ENCODE measurements around the gene CD244. TPM values are rescaled to one million over a fixed set of nuclear protein-coding genes. Genes with fewer than 3 reads are reported as not detected.

The CD244 gene
- polyA plus RNA-seq, 2 of the 4 experiments (the other 2 are of a cell fraction) = 0.03 TPM; not detected in 1

- no peak for TF ChIP-seq RAD21 (conservative IDR thresholded peaks at IDR 0.05 in 1 of 2, IDR thresholded peaks at IDR 0.05 in 1 of 2)
- TF ChIP-seq, protein P1, sequence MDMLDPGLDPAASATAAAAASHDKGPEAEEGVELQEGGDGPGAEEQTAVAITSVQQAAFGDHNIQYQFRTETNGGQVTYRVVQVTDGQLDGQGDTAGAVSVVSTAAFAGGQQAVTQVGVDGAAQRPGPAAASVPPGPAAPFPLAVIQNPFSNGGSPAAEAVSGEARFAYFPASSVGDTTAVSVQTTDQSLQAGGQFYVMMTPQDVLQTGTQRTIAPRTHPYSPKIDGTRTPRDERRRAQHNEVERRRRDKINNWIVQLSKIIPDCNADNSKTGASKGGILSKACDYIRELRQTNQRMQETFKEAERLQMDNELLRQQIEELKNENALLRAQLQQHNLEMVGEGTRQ (IDR thresholded peaks at IDR 0.05) = no peak
- TF ChIP-seq, protein P2, sequence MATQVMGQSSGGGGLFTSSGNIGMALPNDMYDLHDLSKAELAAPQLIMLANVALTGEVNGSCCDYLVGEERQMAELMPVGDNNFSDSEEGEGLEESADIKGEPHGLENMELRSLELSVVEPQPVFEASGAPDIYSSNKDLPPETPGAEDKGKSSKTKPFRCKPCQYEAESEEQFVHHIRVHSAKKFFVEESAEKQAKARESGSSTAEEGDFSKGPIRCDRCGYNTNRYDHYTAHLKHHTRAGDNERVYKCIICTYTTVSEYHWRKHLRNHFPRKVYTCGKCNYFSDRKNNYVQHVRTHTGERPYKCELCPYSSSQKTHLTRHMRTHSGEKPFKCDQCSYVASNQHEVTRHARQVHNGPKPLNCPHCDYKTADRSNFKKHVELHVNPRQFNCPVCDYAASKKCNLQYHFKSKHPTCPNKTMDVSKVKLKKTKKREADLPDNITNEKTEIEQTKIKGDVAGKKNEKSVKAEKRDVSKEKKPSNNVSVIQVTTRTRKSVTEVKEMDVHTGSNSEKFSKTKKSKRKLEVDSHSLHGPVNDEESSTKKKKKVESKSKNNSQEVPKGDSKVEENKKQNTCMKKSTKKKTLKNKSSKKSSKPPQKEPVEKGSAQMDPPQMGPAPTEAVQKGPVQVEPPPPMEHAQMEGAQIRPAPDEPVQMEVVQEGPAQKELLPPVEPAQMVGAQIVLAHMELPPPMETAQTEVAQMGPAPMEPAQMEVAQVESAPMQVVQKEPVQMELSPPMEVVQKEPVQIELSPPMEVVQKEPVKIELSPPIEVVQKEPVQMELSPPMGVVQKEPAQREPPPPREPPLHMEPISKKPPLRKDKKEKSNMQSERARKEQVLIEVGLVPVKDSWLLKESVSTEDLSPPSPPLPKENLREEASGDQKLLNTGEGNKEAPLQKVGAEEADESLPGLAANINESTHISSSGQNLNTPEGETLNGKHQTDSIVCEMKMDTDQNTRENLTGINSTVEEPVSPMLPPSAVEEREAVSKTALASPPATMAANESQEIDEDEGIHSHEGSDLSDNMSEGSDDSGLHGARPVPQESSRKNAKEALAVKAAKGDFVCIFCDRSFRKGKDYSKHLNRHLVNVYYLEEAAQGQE (IDR thresholded peaks at IDR 0.05) = no peak
- no peak for TF ChIP-seq ZSCAN20 (CRISPR knock-in tag; IDR thresholded peaks at IDR 0.05)
- no peak for TF ChIP-seq GATA3 (IDR thresholded peaks at IDR 0.05; ENCODE audit: borderline replicate concordance)
- no peak for TF ChIP-seq HES2 (IDR thresholded peaks at IDR 0.05)
- TF ChIP-seq RCOR1 (IDR thresholded peaks at IDR 0.05; ENCODE audit: low read depth, low read length) = no peak
- Histone ChIP-seq H3K4me3 (no peak overlapping the region), H3K9me3 (0 out of 3 replicates have a peak, but pooled peaks cover 4% of the 10 kb centered on the region), H3K4me1 (no peaks in the 10 kb centered on the region), H3K4me2 (no peak overlapping the region), H3K27ac (no peak overlapping the region)
- DNase-seq (ENCODE audit: low read depth in 1 of 2, low spot score in 1 of 2) (no peak), ATAC-seq (no peak), FAIRE-seq (no peak)
- 29% methylated on average over 4 of the region's 4 CpGs for WGBS (ENCODE audit: missing lambda C conversion rate)
- ChIA-PET POLR2A (no interaction called here), CTCF (interaction anchor here (1.0 to 1.6 kb wide), 2 partner anchors 20 to 29 kb away, joined by 3 read pairs; no protein-coding TSS in a partner anchor)
These were observed 61.9 kb downstream of the CD244 start for GRCh38 chr1:160800645-160801408.

DNA sequence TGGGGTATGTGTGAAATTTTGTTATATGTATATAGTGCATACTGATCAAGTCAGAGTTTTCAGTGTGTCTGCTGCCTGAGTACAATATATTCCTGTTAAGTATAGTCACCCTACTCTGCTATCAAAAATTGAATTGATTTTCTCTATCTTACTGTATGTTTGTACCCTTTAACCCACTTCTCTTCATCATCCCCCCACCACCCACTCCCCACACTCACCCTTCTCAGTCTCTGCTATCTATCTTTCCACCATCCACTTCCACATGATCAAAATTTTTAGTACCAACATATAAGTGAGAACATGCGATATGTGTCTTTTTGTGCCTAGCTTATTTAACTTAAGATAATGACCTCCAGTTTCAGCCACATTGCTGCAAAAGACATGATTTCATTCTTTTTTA lies 62.5 kb downstream of the CD244 start:
- Histone ChIP-seq H3K27ac (no peak overlapping the region), H3K4me1 (no peaks in the 10 kb centered on the region), H3K9me3 (0 out of 3 replicates have a peak, but pooled peaks cover 4% of the 10 kb centered on the region), H3K4me2 (no peak overlapping the region), H3K4me3 (no peak overlapping the region)
- ChIA-PET CTCF (interaction anchor here (1.0 to 1.6 kb wide), 2 partner anchors 19 to 30 kb away, joined by 3 read pairs; no protein-coding TSS in a partner anchor), POLR2A (no interaction called here)
- FAIRE-seq = no peak
- TF ChIP-seq FOXS1 (CRISPR knock-in tag; IDR thresholded peaks at IDR 0.05) = no peak
- TF ChIP-seq JUN (IDR thresholded peaks at IDR 0.05) = no peak
- no peak for TF ChIP-seq SMC3 (IDR thresholded peaks at IDR 0.05)
- TF ChIP-seq ESRRA (IDR thresholded peaks at IDR 0.05; ENCODE audit: borderline replicate concordance, low read length) = no peak
- TF ChIP-seq HEYL (CRISPR knock-in tag; IDR thresholded peaks at IDR 0.05) = no peak
- DNase-seq (ENCODE audit: low read depth in 1 of 2, low spot score in 1 of 2) = no peak
- 93% methylated on average over 1 of the region's 1 CpG for WGBS (ENCODE audit: missing lambda C conversion rate)
- no peak for ATAC-seq

GRCh38 chr1:160799641-160800040 lies 63.0 kb downstream of the CD244 start:
- Histone ChIP-seq H3K27ac (no peak overlapping the region), H3K4me2 (no peak overlapping the region), H3K9me3 (0 out of 3 replicates have a peak, but pooled peaks cover 1% of the 10 kb centered on the region), H3K4me1 (no peaks in the 10 kb centered on the region), H3K4me3 (no peak overlapping the region)
- no peak for DNase-seq (ENCODE audit: low read depth in 1 of 2, low spot score in 1 of 2)
- 75% methylated on average over 5 of the region's 5 CpGs for WGBS (ENCODE audit: missing lambda C conversion rate)
- no peak for ATAC-seq
- POLR2A ChIA-PET = no interaction called here
- no peak for FAIRE-seq
- CTCF ChIA-PET = interaction anchor here (1.5 to 1.6 kb wide), 2 partner anchors 19 to 55 kb away, joined by 3 read pairs; no protein-coding TSS in a partner anchor
- TF ChIP-seq, protein P3, sequence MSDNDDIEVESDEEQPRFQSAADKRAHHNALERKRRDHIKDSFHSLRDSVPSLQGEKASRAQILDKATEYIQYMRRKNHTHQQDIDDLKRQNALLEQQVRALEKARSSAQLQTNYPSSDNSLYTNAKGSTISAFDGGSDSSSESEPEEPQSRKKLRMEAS (IDR thresholded peaks at IDR 0.05) = no peak
- TF ChIP-seq BHLHE40 (IDR thresholded peaks at IDR 0.05; ENCODE audit: low read depth, low read length) (no peak), CHD4 (IDR thresholded peaks at IDR 0.05; ENCODE audit: borderline replicate concordance) (no peak), RNF2 (IDR thresholded peaks at IDR 0.05; ENCODE audit: borderline replicate concordance, low read depth) (no peak), SMC3 (IDR thresholded peaks at IDR 0.05) (no peak)
